GM12878 (cell line): Measurements from ENCODE around the gene PHACTR3.

ENCODE experiments used
- CTCF ChIP-seq, 3 experiments: IDR thresholded peaks in 2 of 3; conservative IDR thresholded peaks in 1 of 3; 2 replicates each; pipeline ENCODE4 v1.5.1; 2011; ENCODE audit warnings: low read depth in 3 of 3, low read length in 3 of 3, mild to moderate bottlenecking in 3 of 3, control low read depth in 2 of 3, moderate library complexity in 2 of 3, inconsistent platforms in 1 of 3, mixed read lengths in 1 of 3; ENCODE audit not compliant: control insufficient read depth in 2 of 3, insufficient read depth in 1 of 3; ENCODE audit errors: extremely low read depth in 1 of 3
- RELA ChIP-seq: fragments of 450-650 bp; IDR thresholded peaks from 2 replicates; pipeline ENCODE4 v1.8.0; 2014; ENCODE audit warnings: borderline replicate concordance; ENCODE audit not compliant: partially characterized antibody
- SPI1 ChIP-seq: IDR thresholded peaks from 2 replicates; pipeline ENCODE4 v1.6.1; 2011; ENCODE audit warnings: low read depth, mild to moderate bottlenecking, low read length, moderate library complexity, borderline replicate concordance; ENCODE audit not compliant: insufficient read depth
- ZBED1 ChIP-seq: IDR thresholded peaks from 2 replicates; pipeline ENCODE4 v1.6.1; 2016; ENCODE audit warnings: borderline replicate concordance
- ZNF622 ChIP-seq: fragments of 450-650 bp; IDR thresholded peaks from 2 replicates; pipeline ENCODE4 v1.6.1; 2017; ENCODE audit warnings: mild to moderate bottlenecking, inconsistent platforms

GRCh38 chr20:59785986-59786795 lies 181.9 kb downstream of the PHACTR3 start:
- TF ChIP-seq CTCF (IDR thresholded peaks at IDR 0.05 in 2 of 3, conservative IDR thresholded peaks at IDR 0.05 in 1 of 3; ENCODE audit: control insufficient read depth in 2 of 3, extremely low read depth in 1 of 3, insufficient read depth in 1 of 3, low read depth in 3 of 3, low read length in 3 of 3) (no peak), RELA (no peak), ZNF622 (no peak), ZBED1 (no peak), SPI1 (no peak)
